ENCODE results near the gene CCDC142. TPM values are rescaled to one million over a fixed set of nuclear protein-coding genes. Genes with fewer than 3 reads are reported as not detected.

Gene CCDC142
- total RNA-seq, 1 donor from 2014 or later, result 14.4 TPM

Other genes with a start within 250 kb of the CCDC142 start
- gene SLC4A5, start 139.6 kb downstream of the CCDC142 start, total RNA-seq, result under 0.01 and 0.14 TPM in 2 replicates
- gene DCTN1, start 102.7 kb downstream of the CCDC142 start, total RNA-seq, result 186 and 223 TPM in 2 replicates
- 0.57 and 0.83 TPM in 2 replicates for gene C2orf81, start 61.4 kb downstream of the CCDC142 start, total RNA-seq
- 26.6 and 29.6 TPM in 2 replicates for gene WDR54, start 61.3 kb downstream of the CCDC142 start, total RNA-seq
- gene RTKN, start 41.1 kb downstream of the CCDC142 start, total RNA-seq, result 8.4 and 11.1 TPM in 2 replicates
- 14.9 and 16.4 TPM in 2 replicates for gene INO80B, start 27.9 kb downstream of the CCDC142 start, total RNA-seq
- 57.7 and 70.0 TPM in 2 replicates for gene WBP1, start 24.6 kb downstream of the CCDC142 start, total RNA-seq
- gene MOGS, start 17.6 kb downstream of the CCDC142 start, total RNA-seq, result 56.0 and 63.0 TPM in 2 replicates
- gene MRPL53, start 10.3 kb downstream of the CCDC142 start, total RNA-seq, result 43.3 and 53.0 TPM in 2 replicates
- 6.7 and 7.0 TPM in 2 replicates for gene TTC31, start 83 bp upstream of the CCDC142 start, total RNA-seq
- 1.3 and 2.9 TPM in 2 replicates for gene LBX2, start 16.6 kb upstream of the CCDC142 start, total RNA-seq
- gene PCGF1, start 24.7 kb upstream of the CCDC142 start, total RNA-seq, result 19.9 and 24.5 TPM in 2 replicates
- not detected in 2 replicates for gene TLX2, start 31.5 kb upstream of the CCDC142 start, total RNA-seq
- gene DQX1, start 43.2 kb upstream of the CCDC142 start, total RNA-seq, result under 0.01 TPM in 1 of 2 replicates, not detected in the other
- gene AUP1, start 46.7 kb upstream of the CCDC142 start, total RNA-seq, result 62.7 and 91.3 TPM in 2 replicates
- gene HTRA2, start 46.9 kb upstream of the CCDC142 start, total RNA-seq, result 33.4 and 44.8 TPM in 2 replicates
- gene LOXL3, start 70.9 kb upstream of the CCDC142 start, total RNA-seq, result 34.4 and 57.5 TPM in 2 replicates
- 21.9 and 27.9 TPM in 2 replicates for gene DOK1, start 71.7 kb upstream of the CCDC142 start, total RNA-seq
- gene M1AP, start 165.3 kb upstream of the CCDC142 start, total RNA-seq, result under 0.01 TPM in 1 of 2 replicates, not detected in the other
- 4.1 and 4.4 TPM in 2 replicates for gene SEMA4F, start 171.2 kb upstream of the CCDC142 start, total RNA-seq